GM12892 (cell line): ENCODE results near the gene RNF8.

Experiments
- POLR2A ChIP-seq: IDR thresholded peaks from 2 replicates; pipeline ENCODE4 v1.6.1; 2011; ENCODE audit warnings: low read depth, low read length, control low read depth
- POLR2AphosphoS5 ChIP-seq: IDR thresholded peaks from 2 replicates; pipeline ENCODE4 v1.6.1; 2011; ENCODE audit warnings: low read depth, low read length, control low read depth
- TAF1 ChIP-seq: IDR thresholded peaks from 2 replicates; pipeline ENCODE4 v1.6.1; 2011; ENCODE audit warnings: low read depth, mild to moderate bottlenecking, control low read depth, low read length, borderline replicate concordance

- TF ChIP-seq POLR2AphosphoS5 (no peak), TAF1 (no peak), POLR2A (no peak)
These were observed 81.6 kb downstream of the RNF8 start for GRCh38 chr6:37435373-37435772.
